GM19324 (cell line): ENCODE data around the gene NSUN2.
"Not testable (repeated sequence)": the region's sequence is repeated elsewhere in the genome, so short reads cannot be mapped to it uniquely, and the experiment has no call there.

Source experiments
- ATAC-seq: cut with Tn5 transposase; IDR thresholded peaks from one replicate; pipeline ENCODE4 v1.9.1; 2021; ENCODE audit warnings: mild to moderate bottlenecking, moderate library complexity; ENCODE audit not compliant: unreplicated experiment, low FRiP score

The NSUN2 gene

DNA sequence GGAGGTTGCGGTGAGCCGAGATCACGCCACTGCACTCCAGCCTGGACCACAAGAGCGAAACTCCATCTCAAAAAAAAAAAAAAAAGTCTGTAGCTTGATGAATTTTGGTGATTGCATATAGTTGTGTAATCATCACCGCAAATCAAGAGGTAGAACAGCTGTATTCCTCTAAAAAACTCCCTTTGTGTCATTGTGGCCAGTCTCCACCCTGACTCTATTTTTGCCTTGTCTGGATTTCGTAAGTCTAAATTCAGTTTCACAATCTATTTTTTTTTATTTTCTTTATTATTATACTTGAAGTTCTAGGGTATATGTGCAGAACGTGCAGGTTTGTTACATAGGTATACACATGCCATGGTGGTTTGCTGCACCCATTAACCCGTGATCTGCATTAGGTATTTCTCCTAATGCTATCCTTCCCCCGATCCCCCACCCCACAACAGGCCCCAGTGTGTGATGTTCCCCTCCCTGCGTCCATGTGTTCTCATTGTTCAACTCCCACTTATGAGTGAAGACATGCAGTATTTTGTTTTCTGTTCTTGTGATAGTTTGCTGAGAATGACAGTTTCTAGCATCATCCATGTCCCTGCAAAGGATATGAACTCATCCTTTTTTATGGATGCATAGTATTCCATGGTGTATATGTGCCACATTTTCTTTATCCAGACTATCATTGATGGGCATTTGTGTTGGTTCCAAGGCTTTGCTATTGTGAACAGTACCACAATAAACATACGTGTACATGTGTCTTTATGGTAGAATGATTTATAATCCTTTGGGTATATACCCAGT lies 12.9 kb upstream of the NSUN2 start:
- ATAC-seq, result not testable (repeated sequence)

DNA sequence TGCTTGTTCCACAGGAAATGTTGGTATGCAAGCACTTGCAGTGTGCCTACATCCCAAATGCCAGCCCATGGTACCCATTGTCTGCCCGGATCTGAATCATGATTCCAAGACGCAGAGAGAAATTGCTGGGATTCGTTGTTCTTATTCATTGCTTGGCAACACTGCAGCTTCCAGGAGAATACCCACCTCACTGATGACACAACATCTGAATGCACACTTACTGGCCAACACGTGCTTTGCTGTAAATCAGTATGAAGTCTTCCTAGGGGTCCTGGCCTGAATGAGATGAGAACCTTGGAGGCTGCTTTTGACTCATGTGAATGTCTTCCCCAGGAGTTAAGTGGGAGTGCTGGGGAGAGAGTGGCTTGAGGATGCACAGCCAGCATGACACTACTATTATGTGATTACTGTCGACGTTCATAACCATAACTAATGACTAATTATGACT lies 12.0 kb upstream of the NSUN2 start:
- ATAC-seq, result no peak

DNA sequence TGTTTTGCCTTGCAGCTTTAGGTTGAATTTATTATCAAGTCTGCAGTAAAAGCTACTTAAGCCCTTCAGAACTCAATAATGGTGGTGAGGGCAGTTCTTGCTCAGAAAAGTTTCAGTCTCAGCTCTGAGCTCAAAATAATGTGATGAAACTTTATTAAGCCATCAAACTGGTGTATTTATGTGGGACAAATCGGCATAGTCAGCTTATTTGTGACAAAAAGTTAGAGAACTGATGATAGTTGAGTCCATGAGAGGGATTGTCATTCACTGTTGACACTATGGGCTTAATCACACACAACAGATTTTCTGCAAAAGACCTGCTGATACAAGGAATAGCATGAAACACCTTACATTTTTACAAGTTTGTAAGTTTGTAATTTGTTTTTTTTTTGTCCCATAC lies 9.8 kb upstream of the NSUN2 start:
- ATAC-seq, result no peak

DNA sequence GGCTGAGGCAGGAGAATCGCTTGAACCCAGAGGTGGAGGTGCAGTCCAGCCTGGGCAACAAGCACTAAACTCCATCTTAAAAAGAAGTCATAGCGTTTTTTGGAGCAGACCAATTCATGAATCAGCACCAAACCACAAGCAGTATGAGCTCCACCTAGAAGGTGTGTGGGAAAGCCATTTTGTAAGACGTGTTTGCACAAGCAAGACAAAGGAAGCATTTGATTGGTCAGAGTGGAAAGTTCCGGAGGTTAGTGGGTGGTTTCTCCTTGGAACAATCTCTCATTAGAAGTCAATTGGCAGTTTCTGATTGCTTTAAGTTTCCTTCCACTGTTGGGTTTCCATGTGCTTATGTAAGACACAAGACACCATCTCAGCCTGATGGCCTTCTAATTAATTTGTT lies 5.4 kb upstream of the NSUN2 start:
- ATAC-seq, result no peak

- ATAC-seq, result no peak
These were observed 4.7 kb upstream of the NSUN2 start for GRCh38 chr5:6637590-6637989.

DNA sequence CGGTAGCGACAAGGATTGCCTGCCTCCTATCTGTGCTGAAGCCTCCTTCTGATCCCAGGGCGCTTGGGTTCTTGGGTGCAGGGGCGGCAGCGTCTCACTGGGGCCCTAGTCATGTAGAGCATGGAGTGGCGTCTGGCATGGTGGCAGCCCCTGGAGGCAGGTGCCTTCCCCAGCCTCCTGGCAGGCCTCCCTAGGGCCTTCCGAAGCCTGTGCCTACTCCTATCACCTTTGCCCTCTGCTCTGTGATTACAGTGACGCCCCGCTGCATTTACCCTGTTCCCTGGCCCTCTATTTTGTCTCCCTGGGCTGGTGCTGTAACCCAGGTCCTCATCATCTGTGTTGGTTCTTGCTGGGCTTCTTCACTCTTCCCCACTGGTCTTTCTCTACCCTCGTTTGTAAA lies 4.2 kb upstream of the NSUN2 start:
- no peak for ATAC-seq

DNA sequence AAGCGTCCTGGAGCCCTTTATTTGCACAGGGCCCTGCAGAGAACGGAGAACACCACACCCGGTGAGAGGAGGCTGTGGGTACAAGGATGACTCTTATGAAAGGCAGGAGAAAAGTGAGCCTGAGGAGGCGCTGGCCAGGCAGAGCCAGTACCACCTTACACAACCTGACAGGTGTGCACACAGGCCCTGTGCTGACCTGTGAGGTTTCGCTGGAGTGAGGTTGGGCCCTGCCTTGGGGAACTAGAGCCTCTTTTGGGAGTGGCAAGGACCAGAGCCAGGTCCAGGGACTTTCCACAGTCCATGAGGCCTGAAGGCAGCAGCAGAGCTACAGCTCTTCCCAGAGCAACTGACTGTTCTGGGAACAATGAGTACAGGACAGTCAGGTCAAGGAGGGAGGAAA lies 3.4 kb upstream of the NSUN2 start:
- ATAC-seq, result no peak

DNA sequence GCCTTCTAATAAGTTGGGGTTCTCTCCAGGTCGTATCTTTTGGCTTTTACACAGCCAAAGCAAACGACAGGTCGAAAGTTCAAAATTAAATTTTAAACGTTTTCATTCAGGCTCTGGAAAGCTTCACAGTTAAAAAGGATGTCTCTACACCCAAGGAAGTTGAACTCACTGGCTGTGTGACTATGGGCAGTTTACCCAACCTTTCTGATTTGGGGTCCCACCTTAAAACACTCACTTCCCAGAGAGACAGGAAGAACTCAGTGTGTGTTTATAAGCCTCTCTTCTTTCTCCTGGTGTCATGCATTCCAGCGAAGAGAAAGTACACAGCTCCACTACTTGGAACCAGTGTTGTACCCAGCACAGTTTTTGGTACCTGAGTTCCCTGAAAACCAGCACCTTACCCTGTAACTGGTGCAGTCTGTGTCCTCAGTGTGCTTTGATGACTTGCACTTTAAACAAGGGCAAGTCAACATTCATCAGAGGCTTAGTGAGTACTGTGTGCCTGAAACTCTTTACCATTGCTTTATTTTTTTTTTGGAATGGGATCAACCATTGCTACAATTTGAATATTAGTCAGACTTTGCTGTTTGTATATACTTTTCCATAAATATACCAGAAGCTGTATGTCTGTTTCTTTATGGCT lies 2.1 kb upstream of the NSUN2 start:
- ATAC-seq, result no peak

DNA sequence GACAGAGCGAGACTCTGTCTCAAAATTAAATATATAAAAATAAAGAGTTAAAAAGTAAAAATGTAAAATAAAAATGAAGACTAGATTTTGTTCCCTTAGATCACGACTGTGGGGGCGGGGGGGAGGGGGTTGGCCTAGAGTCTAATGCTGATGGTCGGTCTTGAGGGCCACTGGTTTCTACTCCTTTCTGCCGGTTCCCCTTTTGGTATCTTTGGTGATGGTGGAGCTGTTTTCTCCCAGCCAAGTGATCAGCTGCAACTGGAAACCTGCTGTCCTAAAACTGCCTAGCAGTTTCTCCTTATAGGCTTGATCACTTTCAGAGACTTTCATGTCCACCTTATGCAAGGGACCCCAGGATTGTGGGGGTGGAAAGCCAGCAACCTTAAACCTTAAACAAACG lies 1.5 kb upstream of the NSUN2 start:
- ATAC-seq, result no peak

GRCh38 chr5:6633469-6634245 lies 813 bp upstream of the NSUN2 start:
- peak; percentile 59 for ATAC-seq

GRCh38 chr5:6632324-6632887 lies 438 bp downstream of the NSUN2 start:
- no peak for ATAC-seq

- ATAC-seq, result no peak
These were observed 1.4 kb downstream of the NSUN2 start for GRCh38 chr5:6631441-6631840.

- ATAC-seq, result no peak
These were observed 6.3 kb downstream of the NSUN2 start for GRCh38 chr5:6626508-6626907.

DNA sequence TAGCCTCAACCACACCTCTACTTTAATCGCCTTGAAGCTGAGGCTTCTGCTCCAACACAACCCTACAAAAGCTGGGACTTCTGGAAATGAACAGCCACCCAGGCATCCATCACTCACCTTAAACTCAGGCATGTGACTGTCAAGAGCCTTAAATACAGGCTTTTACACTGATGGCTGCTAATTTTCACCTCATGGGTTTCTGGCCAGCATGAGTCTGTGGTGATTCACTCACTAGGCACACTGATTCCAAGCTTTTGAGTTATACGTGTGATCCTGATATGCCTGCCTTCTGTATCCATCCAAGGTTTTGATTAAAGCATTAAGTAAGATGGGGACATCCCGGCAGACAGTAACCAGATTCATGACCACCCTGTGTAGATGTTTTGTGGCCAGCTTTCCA lies 8.9 kb downstream of the NSUN2 start:
- ATAC-seq, result no peak

DNA sequence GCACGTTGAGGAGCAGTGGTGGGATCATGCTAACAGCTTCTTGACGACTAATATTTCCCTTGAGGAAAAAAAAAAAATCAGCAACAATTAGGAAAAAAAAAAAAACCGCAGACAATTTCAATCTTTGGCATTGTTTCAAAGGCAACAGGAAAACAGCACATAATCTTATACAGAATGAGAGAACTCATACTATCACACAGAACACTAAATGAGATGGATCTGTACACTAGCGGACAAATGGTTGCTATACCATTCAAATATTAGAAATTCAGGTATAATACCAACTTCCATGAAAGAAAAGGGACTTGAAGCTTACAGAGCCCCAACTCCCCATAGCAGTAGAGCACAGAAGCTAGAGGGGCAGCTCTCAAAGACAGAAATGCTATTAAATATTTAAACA lies 9.6 kb downstream of the NSUN2 start:
- no peak for ATAC-seq

- ATAC-seq, result no peak
These were observed 16.2 kb downstream of the NSUN2 start for GRCh38 chr5:6616632-6617031.

DNA sequence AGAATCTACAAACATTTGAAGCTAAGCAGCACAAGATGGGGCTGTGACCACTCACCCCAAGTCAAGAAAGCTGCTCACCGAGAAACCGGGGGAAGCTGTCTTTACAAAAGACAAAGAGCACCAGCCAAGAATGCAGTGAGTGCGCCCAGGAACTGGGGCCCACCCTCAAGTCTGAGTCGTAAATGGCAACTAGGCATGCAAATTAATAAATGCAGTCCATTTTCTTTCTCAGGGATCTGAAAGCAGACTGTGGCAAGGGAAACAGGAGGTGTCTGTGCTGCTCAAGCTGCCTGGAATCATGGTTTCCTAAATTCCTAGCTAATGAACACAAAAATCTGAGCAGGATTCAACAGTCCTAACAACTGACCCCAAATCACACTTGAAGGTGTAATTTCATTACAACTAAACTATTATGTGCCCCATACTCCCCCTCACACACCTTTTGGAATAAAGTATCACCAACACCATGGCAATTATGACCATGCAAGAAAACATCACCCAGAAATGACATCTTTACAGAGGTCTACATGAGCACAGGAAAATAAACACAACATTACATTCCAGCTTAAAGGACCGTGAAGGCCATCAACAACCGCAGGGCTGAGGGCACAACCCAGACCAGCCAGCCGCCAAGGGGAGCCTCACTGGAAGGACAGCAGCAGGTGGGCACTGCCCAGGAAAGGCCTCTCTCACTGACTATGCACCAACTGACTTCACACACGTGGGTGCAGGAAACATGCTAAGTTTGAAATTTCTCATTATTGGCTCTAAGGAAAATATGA lies 17.6 kb downstream of the NSUN2 start:
- ATAC-seq, result no peak

DNA sequence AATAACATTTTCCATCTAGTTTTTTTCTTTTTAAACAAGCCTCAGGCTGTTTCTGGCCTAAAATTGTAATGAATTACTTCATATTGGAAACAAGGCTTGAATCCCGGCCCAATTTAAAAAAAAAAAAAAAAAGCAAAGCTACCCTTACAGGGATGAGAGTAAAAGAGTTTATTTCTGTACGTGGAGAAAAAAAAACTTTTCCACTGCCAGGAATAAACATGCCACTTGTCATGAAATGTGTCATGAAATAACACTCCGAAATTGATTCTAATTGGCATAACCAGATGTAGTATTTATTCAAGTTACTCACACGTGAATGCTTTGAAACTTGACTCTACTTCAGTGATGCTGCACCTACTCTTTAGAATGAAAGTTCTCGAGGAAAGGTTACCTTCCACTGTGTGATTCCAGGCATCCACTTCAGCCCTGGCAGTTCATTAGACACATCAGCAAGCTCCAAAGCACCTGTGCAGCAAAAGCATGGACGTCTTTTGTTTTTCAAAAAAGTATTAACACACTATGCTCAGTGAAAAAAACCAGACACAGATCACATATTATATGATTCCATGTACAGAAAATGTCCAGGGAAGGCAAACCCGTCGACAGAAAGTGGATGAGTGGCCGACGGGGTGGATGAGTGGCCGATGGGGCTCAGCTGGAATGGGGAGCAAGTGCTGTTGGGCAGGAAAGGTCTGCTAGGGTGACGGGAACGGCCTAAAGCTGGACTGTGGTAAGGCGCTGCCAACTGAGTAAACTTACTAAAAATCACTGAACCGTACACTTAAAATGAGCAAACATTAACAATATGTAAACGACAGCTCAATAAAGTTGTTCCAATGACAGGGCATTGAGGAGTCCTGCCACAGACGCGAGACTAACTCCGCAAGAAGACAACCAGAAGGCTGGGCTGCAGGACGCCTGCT lies 21.2 kb downstream of the NSUN2 start:
- no peak for ATAC-seq

GRCh38 chr5:6608016-6608415 lies 24.8 kb downstream of the NSUN2 start:
- ATAC-seq, result no peak
